Cortex of kidney (tissue), 1 donor: ENCODE data around the gene EGR1.

ENCODE experiments used
- DNase-seq: peaks from one replicate; lab custom pipeline; 2025; lab: John Stamatoyannopoulos, UW

The EGR1 gene

GRCh38 chr5:138465261-138466124 lies at the start of gene EGR1:
Gene EGR1, plus strand, starts transcription at chr5:138465479. Its CDS starts 283 bp downstream, at chr5:138465762.
- no peak for DNase-seq

- DNase-seq, result no peak
Observed at GRCh38 chr5:138418444-138418843, 46.8 kb upstream of the EGR1 start.

GRCh38 chr5:138425079-138425478 lies 40.2 kb upstream of the EGR1 start:
- DNase-seq, result no peak

- no peak for DNase-seq
Observed at GRCh38 chr5:138435943-138436342, 29.3 kb upstream of the EGR1 start.

- no peak for DNase-seq
Observed at GRCh38 chr5:138438003-138438723, 27.1 kb upstream of the EGR1 start.

GRCh38 chr5:138438724-138439476 lies 26.4 kb upstream of the EGR1 start, which contains the start of gene REEP2:
Gene REEP2, plus strand, starts transcription at chr5:138439057. Its CDS starts 152 bp downstream, at chr5:138439209.
- no peak for DNase-seq

- no peak for DNase-seq
Observed at GRCh38 chr5:138439477-138440158, 25.7 kb upstream of the EGR1 start.

GRCh38 chr5:138440159-138441073 lies 24.9 kb upstream of the EGR1 start:
- DNase-seq, result no peak

GRCh38 chr5:138441221-138441620 lies 24.1 kb upstream of the EGR1 start:
- no peak for DNase-seq

GRCh38 chr5:138444078-138444773 lies 21.1 kb upstream of the EGR1 start:
- DNase-seq, result no peak

- no peak for DNase-seq
Observed at GRCh38 chr5:138444774-138445546, 20.3 kb upstream of the EGR1 start.

- no peak for DNase-seq
Observed at GRCh38 chr5:138445547-138446271, 19.6 kb upstream of the EGR1 start.

- no peak for DNase-seq
Observed at GRCh38 chr5:138448070-138448469, 17.2 kb upstream of the EGR1 start.

- DNase-seq, result no peak
Observed at GRCh38 chr5:138448481-138449398, 16.5 kb upstream of the EGR1 start.

GRCh38 chr5:138449501-138450239 lies 15.6 kb upstream of the EGR1 start:
- DNase-seq, result no peak

- no peak for DNase-seq
Observed at GRCh38 chr5:138450971-138451370, 14.3 kb upstream of the EGR1 start.

GRCh38 chr5:138452720-138453119 lies 12.6 kb upstream of the EGR1 start:
- no peak for DNase-seq
